ENCODE data around the gene TRPC6. TPM values are rescaled to one million over a fixed set of nuclear protein-coding genes. Genes with fewer than 3 reads are reported as not detected.

TRPC6 gene
- total RNA-seq, 1 experiment from 2014 or later, result 1.3 TPM

DNA sequence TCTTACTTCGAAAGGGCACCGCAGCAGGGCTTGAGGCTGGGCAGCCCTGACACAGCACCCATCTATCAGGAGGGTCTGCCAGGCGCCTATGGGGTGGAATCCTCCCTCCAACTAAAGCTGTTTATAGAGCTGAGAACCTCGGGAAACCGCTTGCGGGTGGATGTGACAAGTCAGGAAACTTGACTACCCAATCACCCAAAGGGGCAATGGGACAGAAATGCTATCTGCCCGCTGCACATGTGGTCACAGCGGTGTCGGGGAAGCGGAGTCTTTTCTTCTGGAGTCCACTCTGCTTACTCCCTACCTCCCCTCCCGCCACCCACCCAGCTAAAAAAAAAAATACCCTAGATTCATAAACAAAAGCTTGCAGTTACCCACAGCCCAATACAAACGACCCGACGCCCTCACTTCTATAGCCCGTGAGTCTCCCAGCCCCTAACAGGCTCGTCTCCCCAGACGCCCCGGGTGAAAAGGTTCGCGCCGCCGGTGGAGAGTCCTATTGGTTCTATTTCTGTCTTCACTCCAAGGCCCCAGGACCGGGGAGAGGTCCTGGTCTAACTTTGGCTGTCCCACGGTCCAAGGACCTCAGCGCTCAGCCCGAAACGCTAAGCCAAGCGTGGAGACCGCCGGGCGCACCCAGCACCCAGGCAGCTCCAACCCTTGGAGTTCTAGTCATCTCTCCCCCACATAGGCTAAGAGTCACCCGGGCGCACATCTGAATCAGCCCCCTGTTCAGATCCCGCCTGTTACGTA is 1.4 kb downstream of the TRPC6 start:
- H3K4me3 Mint-ChIP-seq, result peak overlapping the region; percentile 83
- peaks cover 8% of the 10 kb centered on the region for H3K9me3 Mint-ChIP-seq
- ATAC-seq (peak; percentile 35), DNase-seq (ENCODE audit: low spot score) (peak; percentile 23)
- H3K4me1 Mint-ChIP-seq, result peaks cover 20% of the 10 kb centered on the region
- TF ChIP-seq JAZF1 (CRISPR knock-in tag; IDR thresholded peaks at IDR 0.05), result no peak
- TF ChIP-seq, protein P1, sequence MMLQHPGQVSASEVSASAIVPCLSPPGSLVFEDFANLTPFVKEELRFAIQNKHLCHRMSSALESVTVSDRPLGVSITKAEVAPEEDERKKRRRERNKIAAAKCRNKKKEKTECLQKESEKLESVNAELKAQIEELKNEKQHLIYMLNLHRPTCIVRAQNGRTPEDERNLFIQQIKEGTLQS (CRISPR knock-in tag; conservative IDR thresholded peaks at IDR 0.05), result no peak
- TF ChIP-seq, protein P2, sequence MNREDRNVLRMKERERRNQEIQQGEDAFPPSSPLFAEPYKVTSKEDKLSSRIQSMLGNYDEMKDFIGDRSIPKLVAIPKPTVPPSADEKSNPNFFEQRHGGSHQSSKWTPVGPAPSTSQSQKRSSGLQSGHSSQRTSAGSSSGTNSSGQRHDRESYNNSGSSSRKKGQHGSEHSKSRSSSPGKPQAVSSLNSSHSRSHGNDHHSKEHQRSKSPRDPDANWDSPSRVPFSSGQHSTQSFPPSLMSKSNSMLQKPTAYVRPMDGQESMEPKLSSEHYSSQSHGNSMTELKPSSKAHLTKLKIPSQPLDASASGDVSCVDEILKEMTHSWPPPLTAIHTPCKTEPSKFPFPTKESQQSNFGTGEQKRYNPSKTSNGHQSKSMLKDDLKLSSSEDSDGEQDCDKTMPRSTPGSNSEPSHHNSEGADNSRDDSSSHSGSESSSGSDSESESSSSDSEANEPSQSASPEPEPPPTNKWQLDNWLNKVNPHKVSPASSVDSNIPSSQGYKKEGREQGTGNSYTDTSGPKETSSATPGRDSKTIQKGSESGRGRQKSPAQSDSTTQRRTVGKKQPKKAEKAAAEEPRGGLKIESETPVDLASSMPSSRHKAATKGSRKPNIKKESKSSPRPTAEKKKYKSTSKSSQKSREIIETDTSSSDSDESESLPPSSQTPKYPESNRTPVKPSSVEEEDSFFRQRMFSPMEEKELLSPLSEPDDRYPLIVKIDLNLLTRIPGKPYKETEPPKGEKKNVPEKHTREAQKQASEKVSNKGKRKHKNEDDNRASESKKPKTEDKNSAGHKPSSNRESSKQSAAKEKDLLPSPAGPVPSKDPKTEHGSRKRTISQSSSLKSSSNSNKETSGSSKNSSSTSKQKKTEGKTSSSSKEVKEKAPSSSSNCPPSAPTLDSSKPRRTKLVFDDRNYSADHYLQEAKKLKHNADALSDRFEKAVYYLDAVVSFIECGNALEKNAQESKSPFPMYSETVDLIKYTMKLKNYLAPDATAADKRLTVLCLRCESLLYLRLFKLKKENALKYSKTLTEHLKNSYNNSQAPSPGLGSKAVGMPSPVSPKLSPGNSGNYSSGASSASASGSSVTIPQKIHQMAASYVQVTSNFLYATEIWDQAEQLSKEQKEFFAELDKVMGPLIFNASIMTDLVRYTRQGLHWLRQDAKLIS (CRISPR knock-in tag; IDR thresholded peaks at IDR 0.05; ENCODE audit: borderline replicate concordance), result no peak
- TF ChIP-seq, protein P3, sequence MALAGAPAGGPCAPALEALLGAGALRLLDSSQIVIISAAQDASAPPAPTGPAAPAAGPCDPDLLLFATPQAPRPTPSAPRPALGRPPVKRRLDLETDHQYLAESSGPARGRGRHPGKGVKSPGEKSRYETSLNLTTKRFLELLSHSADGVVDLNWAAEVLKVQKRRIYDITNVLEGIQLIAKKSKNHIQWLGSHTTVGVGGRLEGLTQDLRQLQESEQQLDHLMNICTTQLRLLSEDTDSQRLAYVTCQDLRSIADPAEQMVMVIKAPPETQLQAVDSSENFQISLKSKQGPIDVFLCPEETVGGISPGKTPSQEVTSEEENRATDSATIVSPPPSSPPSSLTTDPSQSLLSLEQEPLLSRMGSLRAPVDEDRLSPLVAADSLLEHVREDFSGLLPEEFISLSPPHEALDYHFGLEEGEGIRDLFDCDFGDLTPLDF (CRISPR knock-in tag; IDR thresholded peaks at IDR 0.05), result no peak
- H3K27me3 Mint-ChIP-seq (ENCODE audit: low read depth), result peaks cover 48% of the 10 kb centered on the region
- CTCF ChIA-PET, result no interaction called here
- no peak overlapping the region for H3K27ac Mint-ChIP-seq
- H3K36me3 Mint-ChIP-seq, result no peaks in the 10 kb centered on the region
- POLR2A ChIA-PET, result no interaction called here

DNA sequence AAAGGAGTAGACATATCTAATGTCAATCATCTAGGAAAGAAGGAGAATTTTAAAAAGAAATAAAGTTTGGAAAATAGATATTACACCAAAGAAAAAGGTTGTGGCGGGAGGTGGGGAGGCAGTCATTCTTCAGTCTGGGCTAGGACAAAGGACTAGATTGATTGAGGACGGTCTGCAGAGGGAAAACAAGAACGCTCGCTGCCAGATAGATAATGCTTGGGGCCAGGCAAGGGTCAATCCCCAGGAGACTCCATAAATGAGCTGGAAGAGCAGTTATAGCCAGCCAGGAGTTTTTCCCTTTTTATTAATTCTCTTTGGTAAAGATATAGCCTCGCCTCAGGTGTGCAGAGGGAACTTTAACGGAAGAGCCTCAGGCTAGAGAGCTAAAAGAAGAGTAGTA is 6.3 kb downstream of the TRPC6 start:
- Mint-ChIP-seq H3K4me1 (peaks cover 13% of the 10 kb centered on the region), H3K27me3 (ENCODE audit: low read depth) (peaks cover 19% of the 10 kb centered on the region), H3K36me3 (no peaks in the 10 kb centered on the region), H3K27ac (no peak overlapping the region), H3K9me3 (peaks cover 11% of the 10 kb centered on the region), H3K4me3 (no peak overlapping the region)
- ChIA-PET CTCF (no interaction called here), POLR2A (no interaction called here)
- ATAC-seq (0 out of 2 replicates have a peak, but pooled peaks have one; percentile 30), DNase-seq (ENCODE audit: low spot score) (no peak)
- TF ChIP-seq PRRX2 (CRISPR knock-in tag; IDR thresholded peaks at IDR 0.05), result no peak
- TF ChIP-seq ZNF317 (CRISPR knock-in tag; IDR thresholded peaks at IDR 0.05; ENCODE audit: borderline replicate concordance, low read depth), result no peak
- no peak for TF ChIP-seq FOXJ3 (CRISPR knock-in tag; IDR thresholded peaks at IDR 0.05; ENCODE audit: borderline replicate concordance)
- TF ChIP-seq, protein P4, sequence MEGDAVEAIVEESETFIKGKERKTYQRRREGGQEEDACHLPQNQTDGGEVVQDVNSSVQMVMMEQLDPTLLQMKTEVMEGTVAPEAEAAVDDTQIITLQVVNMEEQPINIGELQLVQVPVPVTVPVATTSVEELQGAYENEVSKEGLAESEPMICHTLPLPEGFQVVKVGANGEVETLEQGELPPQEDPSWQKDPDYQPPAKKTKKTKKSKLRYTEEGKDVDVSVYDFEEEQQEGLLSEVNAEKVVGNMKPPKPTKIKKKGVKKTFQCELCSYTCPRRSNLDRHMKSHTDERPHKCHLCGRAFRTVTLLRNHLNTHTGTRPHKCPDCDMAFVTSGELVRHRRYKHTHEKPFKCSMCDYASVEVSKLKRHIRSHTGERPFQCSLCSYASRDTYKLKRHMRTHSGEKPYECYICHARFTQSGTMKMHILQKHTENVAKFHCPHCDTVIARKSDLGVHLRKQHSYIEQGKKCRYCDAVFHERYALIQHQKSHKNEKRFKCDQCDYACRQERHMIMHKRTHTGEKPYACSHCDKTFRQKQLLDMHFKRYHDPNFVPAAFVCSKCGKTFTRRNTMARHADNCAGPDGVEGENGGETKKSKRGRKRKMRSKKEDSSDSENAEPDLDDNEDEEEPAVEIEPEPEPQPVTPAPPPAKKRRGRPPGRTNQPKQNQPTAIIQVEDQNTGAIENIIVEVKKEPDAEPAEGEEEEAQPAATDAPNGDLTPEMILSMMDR (IDR thresholded peaks at IDR 0.05), result no peak
- TF ChIP-seq NFYB (CRISPR knock-in tag; conservative IDR thresholded peaks at IDR 0.05; ENCODE audit: low read depth), result no peak
- no peak for TF ChIP-seq IRF2 (CRISPR knock-in tag; IDR thresholded peaks at IDR 0.05; ENCODE audit: borderline replicate concordance, low read depth)
- TF ChIP-seq, protein P2 (CRISPR knock-in tag; IDR thresholded peaks at IDR 0.05; ENCODE audit: borderline replicate concordance), result no peak
- no peak for TF ChIP-seq SMAD3 (CRISPR knock-in tag; IDR thresholded peaks at IDR 0.05; ENCODE audit: borderline replicate concordance)
- TF ChIP-seq, protein P5, sequence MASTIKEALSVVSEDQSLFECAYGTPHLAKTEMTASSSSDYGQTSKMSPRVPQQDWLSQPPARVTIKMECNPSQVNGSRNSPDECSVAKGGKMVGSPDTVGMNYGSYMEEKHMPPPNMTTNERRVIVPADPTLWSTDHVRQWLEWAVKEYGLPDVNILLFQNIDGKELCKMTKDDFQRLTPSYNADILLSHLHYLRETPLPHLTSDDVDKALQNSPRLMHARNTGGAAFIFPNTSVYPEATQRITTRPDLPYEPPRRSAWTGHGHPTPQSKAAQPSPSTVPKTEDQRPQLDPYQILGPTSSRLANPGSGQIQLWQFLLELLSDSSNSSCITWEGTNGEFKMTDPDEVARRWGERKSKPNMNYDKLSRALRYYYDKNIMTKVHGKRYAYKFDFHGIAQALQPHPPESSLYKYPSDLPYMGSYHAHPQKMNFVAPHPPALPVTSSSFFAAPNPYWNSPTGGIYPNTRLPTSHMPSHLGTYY (CRISPR knock-in tag; IDR thresholded peaks at IDR 0.05), result no peak
- no peak for TF ChIP-seq NFATC4 (CRISPR knock-in tag; IDR thresholded peaks at IDR 0.05)
- TF ChIP-seq FOXP1 (CRISPR knock-in tag; IDR thresholded peaks at IDR 0.05; ENCODE audit: borderline replicate concordance), result no peak
- no peak for TF ChIP-seq NFE2L1 (CRISPR knock-in tag; IDR thresholded peaks at IDR 0.05)
- TF ChIP-seq, protein P6, sequence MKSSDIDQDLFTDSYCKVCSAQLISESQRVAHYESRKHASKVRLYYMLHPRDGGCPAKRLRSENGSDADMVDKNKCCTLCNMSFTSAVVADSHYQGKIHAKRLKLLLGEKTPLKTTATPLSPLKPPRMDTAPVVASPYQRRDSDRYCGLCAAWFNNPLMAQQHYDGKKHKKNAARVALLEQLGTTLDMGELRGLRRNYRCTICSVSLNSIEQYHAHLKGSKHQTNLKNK (CRISPR knock-in tag; IDR thresholded peaks at IDR 0.05), result no peak
- no peak for TF ChIP-seq FOXK1 (CRISPR knock-in tag; IDR thresholded peaks at IDR 0.05)
- TF ChIP-seq, protein P7, sequence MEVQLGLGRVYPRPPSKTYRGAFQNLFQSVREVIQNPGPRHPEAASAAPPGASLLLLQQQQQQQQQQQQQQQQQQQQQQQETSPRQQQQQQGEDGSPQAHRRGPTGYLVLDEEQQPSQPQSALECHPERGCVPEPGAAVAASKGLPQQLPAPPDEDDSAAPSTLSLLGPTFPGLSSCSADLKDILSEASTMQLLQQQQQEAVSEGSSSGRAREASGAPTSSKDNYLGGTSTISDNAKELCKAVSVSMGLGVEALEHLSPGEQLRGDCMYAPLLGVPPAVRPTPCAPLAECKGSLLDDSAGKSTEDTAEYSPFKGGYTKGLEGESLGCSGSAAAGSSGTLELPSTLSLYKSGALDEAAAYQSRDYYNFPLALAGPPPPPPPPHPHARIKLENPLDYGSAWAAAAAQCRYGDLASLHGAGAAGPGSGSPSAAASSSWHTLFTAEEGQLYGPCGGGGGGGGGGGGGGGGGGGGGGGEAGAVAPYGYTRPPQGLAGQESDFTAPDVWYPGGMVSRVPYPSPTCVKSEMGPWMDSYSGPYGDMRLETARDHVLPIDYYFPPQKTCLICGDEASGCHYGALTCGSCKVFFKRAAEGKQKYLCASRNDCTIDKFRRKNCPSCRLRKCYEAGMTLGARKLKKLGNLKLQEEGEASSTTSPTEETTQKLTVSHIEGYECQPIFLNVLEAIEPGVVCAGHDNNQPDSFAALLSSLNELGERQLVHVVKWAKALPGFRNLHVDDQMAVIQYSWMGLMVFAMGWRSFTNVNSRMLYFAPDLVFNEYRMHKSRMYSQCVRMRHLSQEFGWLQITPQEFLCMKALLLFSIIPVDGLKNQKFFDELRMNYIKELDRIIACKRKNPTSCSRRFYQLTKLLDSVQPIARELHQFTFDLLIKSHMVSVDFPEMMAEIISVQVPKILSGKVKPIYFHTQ (CRISPR knock-in tag; IDR thresholded peaks at IDR 0.05), result no peak

Data from WTC11 (cell line).